Activated CD4-positive, alpha-beta T cell treated with anti-CD3 and anti-CD28 coated beads for 1 hour (primary cell): ENCODE data around the gene ZNHIT3.
A peak's percentile ranks its signal among the peaks of the same experiment; 100 is the strongest.

Source experiments
- DNase-seq: peaks from one replicate; pipeline ENCODE4 v3.0.0-alpha.2; 2020

Gene ZNHIT3

DNA sequence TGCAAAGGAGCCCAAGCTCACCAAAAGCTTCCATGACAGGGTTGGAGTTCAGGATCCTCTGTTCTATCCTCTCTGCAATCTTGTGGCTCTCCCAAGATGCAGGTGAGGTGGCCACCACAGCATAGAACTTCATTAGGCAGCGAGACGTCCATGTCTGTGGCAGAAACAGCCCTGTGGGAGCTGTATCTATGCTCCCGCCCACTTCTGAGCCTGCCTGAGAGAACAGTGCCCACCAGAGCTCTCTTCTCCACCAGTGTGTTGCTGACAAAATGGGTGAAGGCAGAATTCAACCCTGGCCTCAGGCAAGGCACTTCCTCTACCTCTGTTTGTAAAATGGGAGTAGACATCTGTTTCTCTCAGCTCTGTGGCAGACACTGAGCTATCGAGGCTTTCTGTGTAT is 29.4 kb downstream of the ZNHIT3 start:
- DNase-seq = no peak

DNA sequence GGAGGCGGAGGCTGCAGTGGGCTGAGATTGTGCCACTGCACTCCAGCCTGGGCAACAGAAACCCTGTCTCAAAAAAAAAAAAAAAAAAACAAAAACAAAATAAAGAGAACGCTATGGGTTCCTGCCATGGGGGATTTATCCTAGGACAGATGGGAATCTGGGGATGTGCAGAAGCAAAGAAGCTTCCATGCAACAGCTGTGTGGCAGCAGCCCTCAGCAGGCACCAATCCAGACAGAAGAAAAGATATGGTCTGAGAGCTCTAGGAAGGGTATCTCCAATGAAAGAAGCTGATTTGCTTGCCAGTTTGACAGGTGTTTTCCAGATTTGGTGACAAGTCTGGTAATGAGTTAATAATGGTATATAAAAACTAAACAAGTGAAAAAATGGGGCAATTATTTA is 36.6 kb downstream of the ZNHIT3 start:
- DNase-seq = no peak

DNA sequence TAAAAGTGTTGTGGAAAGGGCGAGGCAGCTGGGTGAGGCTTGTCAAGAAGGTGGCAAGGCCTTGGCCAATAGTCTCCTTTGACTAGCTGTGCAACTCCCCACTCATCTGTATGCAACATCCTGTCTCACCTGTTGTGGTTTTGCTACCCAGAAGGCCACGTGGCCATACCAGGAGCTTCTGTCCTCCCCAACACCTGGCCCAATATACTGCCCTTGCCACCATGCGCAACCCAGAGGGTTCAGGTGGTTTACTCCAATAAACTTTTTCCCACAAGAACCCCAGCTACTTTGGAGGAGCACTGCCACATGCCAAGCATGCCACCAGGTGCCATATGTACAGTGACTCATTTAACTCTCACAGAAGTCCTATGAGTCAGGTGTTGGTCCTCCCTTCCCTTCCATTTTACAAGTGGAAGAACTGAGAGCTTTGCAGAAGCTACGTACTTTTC is 38.0 kb downstream of the ZNHIT3 start:
- no peak for DNase-seq

DNA sequence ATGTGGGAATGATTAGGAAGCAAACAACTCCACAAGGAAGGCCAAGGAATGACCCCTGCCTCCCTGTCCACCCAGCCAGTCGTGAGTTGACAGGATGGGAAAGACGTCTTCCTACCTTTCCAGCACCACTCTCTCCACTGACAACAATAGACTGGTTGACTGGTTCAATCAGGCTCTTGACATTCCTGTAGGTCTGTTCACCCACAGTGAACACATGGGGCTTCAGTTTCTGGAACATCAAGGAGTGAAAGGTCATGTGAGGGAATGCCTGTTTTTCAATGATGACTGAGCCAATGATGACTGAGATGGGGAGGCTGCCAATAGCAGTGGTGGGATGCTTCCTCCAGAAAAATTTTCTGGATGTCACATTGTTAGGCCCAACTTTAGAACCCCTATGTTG is 38.6 kb downstream of the ZNHIT3 start:
- DNase-seq = no peak

DNA sequence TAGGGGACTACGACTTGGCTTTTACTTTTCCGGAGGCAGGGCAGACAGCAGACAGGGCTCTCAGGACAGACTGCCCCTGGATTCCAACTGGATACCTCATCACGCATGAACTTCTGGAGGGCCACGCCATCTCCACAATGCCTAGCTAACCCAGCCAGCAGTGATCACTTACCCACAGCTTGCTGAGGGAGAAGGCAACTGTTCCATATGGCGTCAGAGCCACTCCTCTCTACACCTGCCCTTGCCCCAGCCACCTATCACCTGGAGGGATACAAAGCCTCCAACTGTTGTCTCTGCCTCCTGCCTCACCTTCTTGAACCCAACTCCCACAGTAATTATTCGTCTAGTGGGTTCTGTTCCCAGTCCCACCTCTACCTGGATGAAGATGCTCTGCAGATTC is 39.4 kb downstream of the ZNHIT3 start:
- no peak for DNase-seq

DNA sequence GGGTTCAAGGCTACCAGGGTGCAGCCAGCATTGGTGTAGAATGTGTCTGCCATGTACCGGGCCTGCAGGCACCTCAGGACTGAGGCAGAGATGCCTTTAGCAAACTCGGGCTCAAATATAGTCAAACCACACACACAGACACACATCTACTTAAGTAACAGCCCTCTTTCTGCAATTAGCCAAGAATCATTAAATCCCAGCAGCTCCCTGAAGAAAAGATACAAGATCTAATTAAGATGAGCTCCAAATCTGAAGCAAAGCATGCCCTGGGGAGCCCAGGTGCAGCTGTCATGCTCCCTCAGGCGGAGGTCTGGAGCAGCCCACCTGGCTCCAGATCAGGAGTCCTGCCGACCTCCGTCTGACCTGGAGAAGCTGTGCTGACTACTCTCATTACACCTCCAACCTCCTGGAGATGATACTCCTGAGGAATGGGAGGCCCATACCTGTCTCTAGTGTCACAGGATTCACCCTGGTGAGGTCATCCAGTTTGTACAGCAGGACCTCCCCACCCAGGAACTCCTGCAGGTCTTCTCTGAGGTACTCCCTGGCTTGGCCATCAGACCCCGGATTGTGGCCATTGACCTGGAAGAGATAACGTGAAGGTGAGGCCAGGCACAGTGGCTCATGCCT is 41.3 kb downstream of the ZNHIT3 start:
- DNase-seq = no peak

DNA sequence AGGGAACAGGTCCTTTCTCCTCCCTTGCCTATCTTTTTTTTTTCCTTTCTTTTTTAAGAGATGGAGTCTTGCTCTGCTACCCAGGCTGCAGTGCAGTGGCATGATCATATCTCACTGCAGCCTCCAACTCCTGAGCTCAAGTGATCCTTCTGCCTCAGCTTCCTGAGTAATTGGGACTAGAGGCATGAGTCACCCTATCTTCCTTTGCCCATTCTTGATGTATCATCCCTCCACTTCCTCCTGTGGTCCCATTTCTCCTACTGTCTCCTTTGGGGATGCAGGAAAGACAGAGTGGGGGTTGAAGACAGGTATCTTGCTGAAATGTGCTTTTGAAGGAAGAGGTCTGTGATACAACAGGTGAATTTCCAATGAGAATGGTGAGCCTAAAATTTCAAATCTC is 42.6 kb downstream of the ZNHIT3 start:
- no peak for DNase-seq

DNA sequence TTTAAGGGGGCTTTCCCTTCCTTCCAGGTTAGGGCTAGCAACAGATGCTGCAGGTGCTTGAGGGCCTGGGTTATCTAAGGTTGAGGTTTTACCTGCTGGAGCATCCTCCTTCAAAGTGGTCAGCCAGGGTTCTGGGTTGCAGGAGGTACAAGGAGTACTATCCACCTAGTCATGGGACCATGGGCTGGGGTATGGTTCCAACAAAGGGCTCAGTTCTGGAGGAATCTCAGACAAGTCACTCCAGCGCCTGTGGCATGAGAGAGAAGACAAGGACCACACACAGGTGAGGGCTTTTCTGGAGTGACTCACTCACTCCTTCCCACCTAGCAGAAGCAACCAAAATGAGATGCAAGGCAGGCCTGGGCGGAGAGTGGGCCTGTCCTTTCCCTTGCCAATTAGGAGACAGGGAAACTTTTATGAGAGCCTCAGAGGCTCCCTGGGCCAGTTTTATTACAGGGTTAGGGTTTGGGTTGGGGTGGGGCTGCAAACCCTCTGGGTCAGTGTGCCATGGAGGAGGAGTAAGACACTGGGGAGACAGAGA is 46.0 kb downstream of the ZNHIT3 start:
- no peak for DNase-seq

DNA sequence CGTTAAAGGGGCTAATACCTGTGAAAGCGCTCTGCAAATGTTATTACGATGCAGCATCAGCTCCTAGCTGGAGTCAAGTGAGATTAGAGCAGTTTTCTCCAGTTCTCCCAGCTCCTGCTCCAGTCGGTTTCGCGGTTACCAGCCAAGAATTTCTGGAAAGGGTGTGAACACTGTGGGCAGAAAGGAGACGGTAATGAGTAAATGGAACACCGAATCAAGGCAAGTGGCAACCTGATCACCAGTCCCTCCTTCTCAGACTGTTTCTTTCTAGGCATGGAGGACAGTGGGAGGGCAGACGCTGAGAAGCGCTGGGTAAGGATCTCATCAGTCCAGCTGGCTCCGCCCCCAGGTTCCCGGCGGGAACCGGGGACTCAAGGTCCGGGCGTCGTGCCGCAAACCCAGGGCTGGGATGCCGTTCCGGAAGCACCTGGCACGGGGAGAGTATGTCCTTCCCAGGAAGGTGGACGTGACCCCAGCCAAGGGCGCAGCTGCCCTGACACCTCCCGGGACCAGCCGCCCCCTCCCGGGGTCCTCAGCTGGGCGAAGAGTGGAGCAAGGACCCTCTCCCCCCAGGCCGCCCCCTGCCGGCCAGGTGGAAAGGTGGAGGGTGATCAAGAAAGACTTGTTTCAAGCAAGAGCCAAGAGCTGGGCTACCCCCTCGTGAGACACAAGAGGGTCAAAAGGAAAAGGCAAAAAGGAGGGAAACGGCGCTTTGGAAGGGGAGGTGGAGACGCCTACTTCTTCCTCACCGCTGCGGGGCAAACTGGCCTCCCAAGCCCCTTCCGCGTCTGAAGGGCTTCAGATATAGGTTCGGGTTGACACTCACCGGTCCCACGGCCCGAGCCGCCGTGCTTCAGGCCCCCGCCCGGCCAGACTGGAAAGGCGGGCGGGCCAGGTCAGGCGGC is 47.7 kb downstream of the ZNHIT3 start:
- peak; percentile 36 for DNase-seq

DNA sequence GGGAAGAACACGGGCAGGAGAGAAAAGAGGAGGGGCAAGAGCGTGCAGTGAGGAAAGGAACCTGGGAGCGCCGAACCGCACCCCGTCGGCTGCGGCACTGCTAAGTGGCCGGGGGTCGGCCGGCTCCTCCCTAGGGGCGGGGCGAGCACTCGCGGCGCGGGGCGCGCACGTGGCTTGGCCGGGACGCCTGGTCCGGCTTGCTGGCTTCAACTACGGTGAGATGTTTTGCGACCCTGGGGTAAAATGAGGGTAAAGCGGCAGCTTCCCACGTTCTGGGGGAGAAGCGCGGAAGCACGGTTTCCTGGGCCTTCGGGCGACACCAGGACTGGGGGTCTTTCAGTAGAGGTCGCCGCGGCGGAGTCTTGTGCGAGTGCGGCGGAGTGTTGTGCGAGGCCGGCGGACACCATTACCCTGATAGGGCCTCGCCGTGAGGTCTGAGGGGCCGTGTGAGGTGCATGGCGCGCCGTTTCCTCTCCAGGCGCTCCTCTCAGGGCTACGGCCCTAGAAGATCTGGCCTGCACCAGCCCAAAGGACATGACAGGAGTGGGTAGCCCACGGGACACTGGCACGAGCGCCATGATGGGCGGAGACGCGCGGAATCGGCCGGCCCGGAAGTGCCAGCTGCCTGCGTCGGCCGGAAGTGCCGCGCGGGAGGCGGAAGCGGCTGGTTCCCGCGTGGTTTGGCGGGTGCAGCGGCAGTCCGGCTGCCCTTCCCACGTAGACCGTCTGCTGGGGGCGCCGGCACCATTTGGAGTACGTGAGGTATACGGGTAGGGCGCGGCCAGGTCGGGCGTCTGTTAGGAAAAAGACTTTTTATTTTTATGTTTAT is 48.6 kb downstream of the ZNHIT3 start, which contains the start of the genes MYO19 and PIGW:
Gene MYO19 (minus strand): TSS at position 29 of the 829 bp plus-strand sequence. CDS start 2,330 bp downstream, outside the sequence.
Gene PIGW (plus strand): TSS at position 148 of the 829 bp plus-strand sequence. CDS start 2,115 bp downstream, outside the sequence.
- peak; percentile 78 for DNase-seq

DNA sequence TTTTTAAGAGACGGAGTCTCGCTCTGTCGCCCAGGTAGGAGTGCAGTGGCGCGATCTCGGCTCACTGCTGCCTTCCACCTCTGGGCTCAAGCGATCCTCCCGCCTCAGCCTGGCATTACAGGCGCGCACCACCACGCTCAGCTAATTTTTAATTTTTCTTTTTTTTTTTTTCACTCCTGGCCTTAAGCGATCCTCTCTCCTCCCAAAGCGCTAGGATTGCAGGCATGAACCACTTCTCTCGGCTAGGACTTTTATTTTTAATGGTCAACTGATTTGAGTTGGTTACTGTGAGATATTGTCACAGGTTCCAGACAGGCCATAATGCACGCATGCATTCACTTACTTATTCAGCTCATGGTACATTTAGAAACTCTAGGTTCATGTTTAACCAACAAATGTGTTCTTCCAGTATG is 49.2 kb downstream of the ZNHIT3 start:
- no peak for DNase-seq

DNA sequence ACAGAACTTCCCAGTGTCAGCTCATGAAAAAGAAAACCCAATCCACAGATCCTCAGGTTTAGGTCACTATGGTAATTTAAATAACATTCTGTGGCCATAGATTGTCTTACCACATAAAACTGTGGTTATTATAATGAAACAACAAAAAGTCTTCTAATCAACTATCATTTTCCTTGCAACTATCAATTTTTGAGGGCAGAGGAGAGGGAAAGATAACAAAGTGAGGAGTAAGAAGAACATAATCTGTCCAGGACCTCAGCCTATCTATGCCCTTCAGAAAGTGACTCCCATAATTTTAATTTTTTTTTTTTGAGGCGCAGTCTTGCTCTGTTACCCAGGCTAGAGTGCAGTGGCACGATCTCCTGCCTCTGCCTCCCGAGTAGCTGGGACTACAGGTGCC is 54.2 kb downstream of the ZNHIT3 start:
- no peak for DNase-seq

DNA sequence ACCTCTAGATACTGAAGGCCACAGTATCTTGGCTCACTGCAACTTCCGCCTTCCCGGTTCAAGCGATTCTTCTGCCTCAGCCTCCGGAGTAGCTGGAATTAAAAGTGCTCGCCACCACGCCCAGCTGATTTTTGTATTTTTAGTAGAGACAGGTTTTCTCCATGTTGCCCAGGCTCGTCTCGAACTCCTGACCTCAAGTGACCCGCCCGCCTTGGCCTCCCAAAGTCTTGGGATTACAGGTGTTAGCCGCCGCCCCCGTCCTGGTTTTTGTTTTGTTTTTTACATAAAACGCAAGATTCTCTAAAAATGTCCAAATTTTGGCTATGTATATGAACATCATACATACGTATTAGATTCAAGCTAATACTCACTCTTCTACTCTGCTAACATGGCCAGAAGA is 56.3 kb downstream of the ZNHIT3 start:
- no peak for DNase-seq

DNA sequence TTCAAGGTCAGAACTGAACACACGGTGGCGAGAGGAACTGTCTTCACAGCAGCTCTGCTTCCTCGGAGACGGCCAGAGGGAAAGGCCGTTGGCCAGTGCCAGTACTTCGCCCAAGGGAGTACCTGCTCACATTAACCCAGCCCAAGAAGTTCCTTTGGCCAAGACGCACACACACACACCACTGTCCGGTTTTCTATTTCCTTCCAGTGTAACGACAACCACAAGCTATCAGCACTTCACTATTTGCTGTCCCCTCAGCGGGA is 57.5 kb downstream of the ZNHIT3 start:
- DNase-seq = no peak

DNA sequence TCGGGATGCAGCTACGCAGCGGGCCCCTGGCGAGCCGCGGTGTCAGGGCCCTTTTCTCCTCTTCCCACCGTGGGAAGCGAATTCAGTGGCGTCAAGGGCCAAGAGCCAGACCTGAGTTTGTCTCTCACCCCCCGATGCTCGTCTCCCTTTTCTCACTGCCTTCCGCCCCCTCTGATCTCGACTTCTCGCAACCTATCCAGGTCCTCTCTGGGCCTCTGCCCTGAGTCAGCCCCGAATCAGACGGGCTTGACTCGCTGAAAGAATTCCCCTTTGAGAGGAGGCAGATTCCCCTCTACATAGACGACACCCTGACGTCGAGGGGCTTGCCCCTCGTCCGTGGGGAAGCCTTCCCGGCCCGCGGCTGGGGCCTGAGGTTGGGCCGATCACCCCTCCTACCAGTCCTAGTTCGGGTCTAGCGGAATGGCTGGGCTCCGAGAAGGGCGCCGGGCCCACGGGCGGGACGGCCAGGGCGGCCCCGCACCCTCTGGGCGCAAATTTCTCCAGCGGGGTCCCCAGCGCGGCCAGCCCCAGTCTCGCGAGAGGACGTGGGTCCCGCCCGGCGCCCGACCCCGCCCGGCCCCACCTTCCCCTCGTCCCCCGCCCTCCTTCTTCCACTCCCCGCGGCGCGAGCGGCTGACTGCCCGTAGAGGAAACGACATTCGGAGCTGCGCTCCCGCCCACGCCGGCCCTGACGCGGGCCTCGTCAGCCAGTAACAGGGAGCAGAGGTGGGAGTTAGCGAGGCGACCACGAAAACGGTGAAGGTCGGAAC is 58.0 kb downstream of the ZNHIT3 start, which contains the start of gene GGNBP2:
Gene GGNBP2 (plus strand): TSS at position 613 of the 770 bp plus-strand sequence. CDS start 806 bp downstream, outside the sequence.
- DNase-seq = peak; percentile 84

DNA sequence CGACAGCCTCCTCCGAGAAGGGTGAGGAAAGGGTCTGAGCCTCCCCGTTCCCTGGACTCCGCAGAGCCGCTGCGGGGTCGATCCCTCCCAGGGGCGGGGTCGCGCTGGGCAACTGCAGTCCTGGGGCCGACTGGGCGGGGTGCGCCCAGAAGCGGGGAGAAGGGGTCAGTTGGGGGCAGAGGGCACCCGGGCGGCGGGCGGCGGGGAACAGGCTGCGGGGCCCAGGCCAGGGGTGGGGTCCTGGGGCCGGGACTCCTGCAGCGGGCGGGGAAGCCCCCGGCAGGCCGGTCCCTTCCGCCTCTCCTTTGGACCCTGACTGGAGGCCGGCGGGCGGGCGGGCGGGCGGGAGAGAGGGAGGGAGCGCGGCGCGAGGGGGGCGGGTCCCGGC is 58.6 kb downstream of the ZNHIT3 start:
- no peak for DNase-seq
